HEK293 (cell line): ENCODE measurements around the gene CEP44.
A peak's percentile ranks its signal among the peaks of the same experiment; 100 is the strongest.

Experiments
- GLI2 ChIP-seq: fragments of 450-650 bp; formaldehyde crosslinking; IDR thresholded peaks from 2 replicates; pipeline ENCODE4; 2017; ENCODE audit warnings: missing biosample characterization, missing genetic modification characterization, low read depth, borderline replicate concordance
- IKZF3 ChIP-seq: fragments of 450-650 bp; IDR thresholded peaks from 2 replicates; pipeline ENCODE4 v1.5.0; 2018; ENCODE audit warnings: missing biosample characterization, mild to moderate bottlenecking, missing genetic modification characterization, moderate library complexity
- KLF10 ChIP-seq: fragments of 450-650 bp; IDR thresholded peaks from 2 replicates; pipeline ENCODE4 v1.5.1; 2018; ENCODE audit warnings: missing biosample characterization, mild to moderate bottlenecking, missing genetic modification characterization
- MYNN ChIP-seq: fragments of 450-650 bp; formaldehyde crosslinking; IDR thresholded peaks from 2 replicates; pipeline ENCODE4 v1.5.1; 2016; ENCODE audit warnings: missing biosample characterization, missing genetic modification characterization, borderline replicate concordance
- PATZ1 ChIP-seq: fragments of 450-650 bp; formaldehyde crosslinking; IDR thresholded peaks from 2 replicates; pipeline ENCODE4 v1.5.1; 2016; ENCODE audit warnings: missing biosample characterization, missing genetic modification characterization
- PBX3 ChIP-seq: sonication (generic); formaldehyde crosslinking; IDR thresholded peaks from 2 replicates; pipeline ENCODE4 v1.8.1; 2022; ENCODE audit warnings: mild to moderate bottlenecking, moderate library complexity, missing genetic modification reagents
- PRDM10 ChIP-seq: fragments of 450-650 bp; formaldehyde crosslinking; IDR thresholded peaks from 2 replicates; pipeline ENCODE4 v1.5.1; 2016; ENCODE audit warnings: missing biosample characterization, missing genetic modification characterization
- RBAK ChIP-seq: fragments of 450-650 bp; formaldehyde crosslinking; IDR thresholded peaks from 2 replicates; pipeline ENCODE4 v1.5.1; 2016; ENCODE audit warnings: missing biosample characterization, missing genetic modification characterization
- SP3 ChIP-seq: fragments of 450-650 bp; formaldehyde crosslinking; IDR thresholded peaks from 2 replicates; pipeline ENCODE4 v1.5.1; 2016; ENCODE audit warnings: missing biosample characterization, missing genetic modification characterization
- TRIM28 ChIP-seq: IDR thresholded peaks from 2 replicates; pipeline ENCODE4 v1.6.1; 2011; ENCODE audit warnings: low read length, control low read depth, borderline replicate concordance
- WT1 ChIP-seq: fragments of 450-650 bp; formaldehyde crosslinking; IDR thresholded peaks from 2 replicates; pipeline ENCODE4 v1.5.1; 2016; ENCODE audit warnings: missing biosample characterization, missing genetic modification characterization
- ZNF114 ChIP-seq: fragments of 450-650 bp; formaldehyde crosslinking; IDR thresholded peaks from 2 replicates; pipeline ENCODE4 v1.5.0; 2017; ENCODE audit warnings: missing biosample characterization, missing genetic modification characterization
- ZNF133 ChIP-seq: fragments of 450-650 bp; formaldehyde crosslinking; IDR thresholded peaks from 2 replicates; pipeline ENCODE4 v1.5.1; 2016; ENCODE audit warnings: missing biosample characterization, missing genetic modification characterization
- ZNF148 ChIP-seq: fragments of 450-650 bp; formaldehyde crosslinking; IDR thresholded peaks from 2 replicates; pipeline ENCODE4 v1.5.0; 2017; ENCODE audit warnings: missing biosample characterization, missing genetic modification characterization, borderline replicate concordance
- ZNF175 ChIP-seq: fragments of 450-650 bp; formaldehyde crosslinking; IDR thresholded peaks from 2 replicates; pipeline ENCODE4 v1.5.1; 2016; ENCODE audit warnings: missing biosample characterization, missing genetic modification characterization
- ZNF211 ChIP-seq: fragments of 450-650 bp; formaldehyde crosslinking; IDR thresholded peaks from 2 replicates; pipeline ENCODE4 v1.5.1; 2016; ENCODE audit warnings: low read depth, missing biosample characterization, missing genetic modification characterization
- ZNF223 ChIP-seq: fragments of 450-650 bp; formaldehyde crosslinking; IDR thresholded peaks from 2 replicates; pipeline ENCODE4 v1.5.1; 2016; ENCODE audit warnings: missing biosample characterization, missing genetic modification characterization
- ZNF26 ChIP-seq: fragments of 450-650 bp; formaldehyde crosslinking; IDR thresholded peaks from 2 replicates; pipeline ENCODE4 v1.5.1; 2016; ENCODE audit warnings: missing biosample characterization, missing genetic modification characterization
- ZNF404 ChIP-seq: fragments of 450-650 bp; formaldehyde crosslinking; IDR thresholded peaks from 2 replicates; pipeline ENCODE4 v1.5.1; 2017; ENCODE audit warnings: missing biosample characterization, missing genetic modification characterization
- ZNF501 ChIP-seq: fragments of 450-650 bp; formaldehyde crosslinking; IDR thresholded peaks from 2 replicates; pipeline ENCODE4 v1.5.1; 2016; ENCODE audit warnings: missing biosample characterization, missing genetic modification characterization
- ZNF510 ChIP-seq: fragments of 450-650 bp; formaldehyde crosslinking; IDR thresholded peaks from 2 replicates; pipeline ENCODE4 v1.5.1; 2018; ENCODE audit warnings: mild to moderate bottlenecking, missing genetic modification characterization, missing biosample characterization; ENCODE audit not compliant: insufficient replicate concordance
- ZNF623 ChIP-seq: fragments of 450-650 bp; formaldehyde crosslinking; IDR thresholded peaks from 2 replicates; pipeline ENCODE4 v1.5.1; 2016; ENCODE audit warnings: missing biosample characterization, missing genetic modification characterization
- ZNF670 ChIP-seq: fragments of 450-650 bp; formaldehyde crosslinking; IDR thresholded peaks from 2 replicates; pipeline ENCODE4 v1.5.1; 2016; ENCODE audit warnings: missing biosample characterization, missing genetic modification characterization, low read depth
- ZNF704 ChIP-seq: fragments of 450-650 bp; formaldehyde crosslinking; IDR thresholded peaks from 2 replicates; pipeline ENCODE4 v1.5.1; 2016; ENCODE audit warnings: missing biosample characterization, missing genetic modification characterization
- ZSCAN4 ChIP-seq: fragments of 450-650 bp; formaldehyde crosslinking; IDR thresholded peaks from 2 replicates; pipeline ENCODE4 v1.5.1; 2017; ENCODE audit warnings: missing biosample characterization, missing genetic modification characterization

CEP44 gene

GRCh38 chr4:174283507-174284471, at the start of gene CEP44, which contains the start of gene FBXO8 (continued):
- TF ChIP-seq ZSCAN4 (no peak), SP3 (tag by site-specific recombination) (0 out of 2 replicates have a peak, but pooled peaks have one; percentile 14), ZNF404 (no peak), PRDM10 (tag by site-specific recombination) (peak; percentile 27), ZNF704 (no peak), WT1 (no peak), PATZ1 (tag by site-specific recombination) (no peak), IKZF3 (tag by site-specific recombination) (peak; percentile 46; the same call in 1 of the 2 replicates), ZNF670 (tag by site-specific recombination) (no peak), ZNF211 (tag by site-specific recombination) (no peak), ZNF114 (tag by site-specific recombination) (no peak), ZNF501 (tag by site-specific recombination) (0 out of 2 replicates have a peak, but pooled peaks have one; percentile 77), ZNF623 (tag by site-specific recombination) (no peak), KLF10 (tag by site-specific recombination) (no peak), ZNF510 (tag by site-specific recombination) (no peak), MYNN (tag by site-specific recombination) (0 out of 2 replicates have a peak, but pooled peaks have one; percentile 18), RBAK (tag by site-specific recombination) (no peak), ZNF26 (tag by site-specific recombination) (no peak), TRIM28 (peak; percentile 94), ZNF133 (no peak), ZNF223 (no peak), GLI2 (no peak), ZNF175 (tag by site-specific recombination) (no peak), ZNF148 (no peak), PBX3 (CRISPR knock-in tag) (no peak)
